Epidermal melanocyte (primary cell): ENCODE measurements around the gene GTF3C2.

Experiments
- DNase-seq: peaks from one replicate; pipeline ENCODE4 v3.0.0; 2011; ENCODE audit warnings: low spot score; ENCODE audit not compliant: insufficient read length

Gene GTF3C2, protein sequence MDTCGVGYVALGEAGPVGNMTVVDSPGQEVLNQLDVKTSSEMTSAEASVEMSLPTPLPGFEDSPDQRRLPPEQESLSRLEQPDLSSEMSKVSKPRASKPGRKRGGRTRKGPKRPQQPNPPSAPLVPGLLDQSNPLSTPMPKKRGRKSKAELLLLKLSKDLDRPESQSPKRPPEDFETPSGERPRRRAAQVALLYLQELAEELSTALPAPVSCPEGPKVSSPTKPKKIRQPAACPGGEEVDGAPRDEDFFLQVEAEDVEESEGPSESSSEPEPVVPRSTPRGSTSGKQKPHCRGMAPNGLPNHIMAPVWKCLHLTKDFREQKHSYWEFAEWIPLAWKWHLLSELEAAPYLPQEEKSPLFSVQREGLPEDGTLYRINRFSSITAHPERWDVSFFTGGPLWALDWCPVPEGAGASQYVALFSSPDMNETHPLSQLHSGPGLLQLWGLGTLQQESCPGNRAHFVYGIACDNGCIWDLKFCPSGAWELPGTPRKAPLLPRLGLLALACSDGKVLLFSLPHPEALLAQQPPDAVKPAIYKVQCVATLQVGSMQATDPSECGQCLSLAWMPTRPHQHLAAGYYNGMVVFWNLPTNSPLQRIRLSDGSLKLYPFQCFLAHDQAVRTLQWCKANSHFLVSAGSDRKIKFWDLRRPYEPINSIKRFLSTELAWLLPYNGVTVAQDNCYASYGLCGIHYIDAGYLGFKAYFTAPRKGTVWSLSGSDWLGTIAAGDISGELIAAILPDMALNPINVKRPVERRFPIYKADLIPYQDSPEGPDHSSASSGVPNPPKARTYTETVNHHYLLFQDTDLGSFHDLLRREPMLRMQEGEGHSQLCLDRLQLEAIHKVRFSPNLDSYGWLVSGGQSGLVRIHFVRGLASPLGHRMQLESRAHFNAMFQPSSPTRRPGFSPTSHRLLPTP

DNA sequence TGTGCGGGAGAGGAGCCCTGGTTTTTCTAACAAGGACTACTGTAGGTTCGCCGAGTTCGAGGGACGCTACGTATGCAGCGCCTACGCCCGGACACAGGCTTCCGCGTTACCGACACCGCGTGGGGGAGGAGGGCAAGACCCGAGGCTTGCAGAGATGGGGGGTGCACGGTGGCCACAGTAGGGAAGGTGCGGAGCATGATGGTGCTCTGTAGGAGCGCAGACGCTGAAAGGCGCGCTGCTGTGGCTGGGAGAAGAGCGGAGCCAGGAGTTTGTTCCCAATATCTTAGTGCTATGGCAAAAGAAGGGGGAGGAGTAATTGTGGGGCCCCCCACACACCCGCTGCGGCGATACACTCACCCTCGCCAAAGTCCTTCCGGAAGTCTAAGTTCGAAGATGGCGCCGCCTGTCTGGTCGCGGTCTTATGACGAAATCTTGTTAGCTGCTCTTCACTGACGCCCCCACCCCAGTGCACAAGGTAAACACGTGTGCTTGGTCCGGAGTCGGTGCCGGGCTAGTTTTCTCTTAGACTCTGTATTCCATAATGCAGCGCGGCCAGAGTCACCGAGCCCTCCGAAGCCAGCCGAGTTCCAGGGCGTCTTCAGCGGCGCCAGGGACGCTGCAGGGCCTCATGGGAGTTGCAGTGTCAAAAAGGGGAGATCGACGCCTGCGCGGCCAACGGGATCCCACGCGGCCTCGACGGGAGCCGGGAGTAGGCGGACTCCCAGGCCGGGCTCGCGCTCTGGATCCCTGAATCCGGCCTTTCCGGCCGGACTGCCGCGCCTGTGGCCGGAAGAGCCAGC, at the start of gene GTF3C2:
TSS of gene GTF3C2 (minus strand) at position 383 of the 800 bp plus-strand sequence. CDS start 13,210 bp downstream, outside the sequence.
- DNase-seq = peak; percentile 89

- DNase-seq = no peak
Measured at GRCh38 chr2:27400348-27401135, 44.0 kb upstream of the GTF3C2 start.

DNA sequence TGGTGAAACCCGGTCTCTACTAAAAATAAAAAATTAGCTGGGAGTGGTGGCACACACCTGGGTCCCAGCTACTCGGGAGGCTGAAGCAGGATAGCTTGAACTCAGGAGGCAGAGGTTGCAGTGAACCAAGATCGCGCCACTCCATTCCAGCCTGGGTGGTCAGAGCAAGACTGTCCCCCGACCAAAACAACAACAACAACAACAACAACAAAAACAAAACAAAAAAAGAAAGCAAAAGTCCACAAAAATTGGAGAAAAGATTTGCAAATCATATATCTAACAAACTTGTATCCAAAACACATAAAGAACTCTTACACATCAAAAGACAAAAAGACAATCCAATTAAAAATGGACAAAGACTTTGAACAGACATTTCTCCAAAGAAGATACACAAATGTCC, 42.4 kb upstream of the GTF3C2 start:
- DNase-seq = no peak

DNA sequence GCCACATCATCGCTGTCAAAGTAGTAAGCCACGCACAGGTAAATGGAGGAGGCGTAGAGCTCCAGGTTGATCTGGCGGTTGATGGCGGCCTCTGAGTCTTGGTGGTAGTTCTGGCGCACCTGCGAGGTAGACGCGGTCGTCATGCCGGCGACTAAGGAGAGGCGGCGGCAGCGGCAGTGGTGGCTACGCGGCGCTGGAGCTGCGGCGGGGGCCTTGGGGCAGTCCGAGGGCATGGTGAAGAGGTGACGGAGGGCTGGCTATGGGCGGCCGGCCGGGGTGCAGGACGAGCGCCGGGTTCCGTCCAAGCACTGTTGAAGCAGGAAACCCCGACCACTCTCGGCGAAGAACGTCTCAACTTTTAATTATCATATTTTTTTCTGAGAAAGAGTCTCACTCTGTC, 36.7 kb upstream of the GTF3C2 start:
- DNase-seq = no peak

DNA sequence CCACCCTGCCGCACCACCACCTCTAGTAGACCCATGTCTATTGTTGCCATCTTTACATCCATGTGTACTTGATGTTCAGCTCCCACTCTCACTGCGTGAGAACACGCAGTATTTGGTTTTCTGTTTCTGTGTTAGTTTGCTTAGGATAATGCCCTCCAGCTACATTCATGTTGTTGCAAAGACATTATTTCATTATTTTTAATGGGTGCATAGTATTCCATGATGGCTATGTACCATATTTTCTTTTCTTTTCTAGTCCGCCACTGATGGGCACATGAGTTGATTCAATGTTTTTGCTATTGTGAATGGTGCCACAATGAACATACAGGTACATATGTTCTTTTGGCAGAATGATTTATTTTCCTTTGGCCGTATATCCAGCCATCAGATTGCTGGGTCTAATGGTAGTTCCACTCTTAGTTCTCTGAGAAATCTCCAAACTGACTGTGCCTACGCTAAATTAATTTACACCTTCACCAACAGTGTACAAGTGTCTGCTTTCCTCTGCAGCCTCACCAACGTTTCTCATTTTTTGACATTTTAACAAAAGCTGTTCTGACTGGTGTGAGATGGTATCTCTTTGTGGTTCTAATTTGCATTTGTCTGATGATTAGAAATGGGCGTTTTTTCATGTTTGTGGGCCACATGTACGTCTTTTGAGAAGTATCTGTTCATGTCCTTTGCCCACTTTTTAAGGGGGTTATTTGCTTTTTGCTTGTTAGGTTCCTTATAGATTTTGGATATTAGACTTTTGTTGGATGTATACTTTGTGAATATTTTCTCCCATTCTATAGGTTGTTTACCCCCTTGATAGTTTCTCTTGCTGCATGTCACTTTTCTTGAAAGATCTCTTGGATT, 34.5 kb upstream of the GTF3C2 start:
- DNase-seq = no peak

- DNase-seq = no peak
Measured at GRCh38 chr2:27381577-27382181, 25.1 kb upstream of the GTF3C2 start.

GRCh38 chr2:27380626-27381545, 24.3 kb upstream of the GTF3C2 start, which contains the start of gene ZNF513:
TSS of gene ZNF513 (minus strand) at chr2:27380734. CDS start at chr2:27380526, 208 bp downstream.
- peak; percentile 91 for DNase-seq

- DNase-seq = no peak
Measured at GRCh38 chr2:27379836-27380625, 23.5 kb upstream of the GTF3C2 start.

- no peak for DNase-seq
Measured at GRCh38 chr2:27379383-27379835, 22.8 kb upstream of the GTF3C2 start.

GRCh38 chr2:27378809-27379290, 22.3 kb upstream of the GTF3C2 start:
- DNase-seq = no peak

GRCh38 chr2:27378096-27378808, 21.7 kb upstream of the GTF3C2 start:
- DNase-seq = no peak

DNA sequence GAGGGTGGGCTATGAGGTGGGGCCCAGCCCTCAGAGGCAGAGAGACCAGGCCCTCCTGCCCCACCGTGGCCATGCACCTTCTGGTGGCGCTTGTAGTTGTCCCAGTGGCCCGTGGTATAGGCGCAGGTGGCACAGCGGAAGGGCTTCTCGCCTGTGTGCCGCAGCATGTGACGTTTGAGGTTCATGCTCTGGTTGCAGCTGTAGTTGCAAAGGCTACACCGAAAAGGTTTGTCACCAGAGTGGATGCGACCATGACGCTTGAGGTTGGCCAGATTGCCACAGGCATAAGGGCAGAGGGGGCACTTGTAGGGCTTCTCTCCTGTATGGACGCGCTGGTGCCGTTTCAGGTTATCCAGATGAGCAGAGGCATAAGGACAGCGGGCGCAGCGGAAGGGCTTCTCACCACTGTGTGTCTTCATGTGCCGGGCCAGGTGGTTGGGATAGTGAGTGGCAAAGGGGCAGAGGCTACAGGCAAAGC, 21.1 kb upstream of the GTF3C2 start:
- DNase-seq = no peak

DNA sequence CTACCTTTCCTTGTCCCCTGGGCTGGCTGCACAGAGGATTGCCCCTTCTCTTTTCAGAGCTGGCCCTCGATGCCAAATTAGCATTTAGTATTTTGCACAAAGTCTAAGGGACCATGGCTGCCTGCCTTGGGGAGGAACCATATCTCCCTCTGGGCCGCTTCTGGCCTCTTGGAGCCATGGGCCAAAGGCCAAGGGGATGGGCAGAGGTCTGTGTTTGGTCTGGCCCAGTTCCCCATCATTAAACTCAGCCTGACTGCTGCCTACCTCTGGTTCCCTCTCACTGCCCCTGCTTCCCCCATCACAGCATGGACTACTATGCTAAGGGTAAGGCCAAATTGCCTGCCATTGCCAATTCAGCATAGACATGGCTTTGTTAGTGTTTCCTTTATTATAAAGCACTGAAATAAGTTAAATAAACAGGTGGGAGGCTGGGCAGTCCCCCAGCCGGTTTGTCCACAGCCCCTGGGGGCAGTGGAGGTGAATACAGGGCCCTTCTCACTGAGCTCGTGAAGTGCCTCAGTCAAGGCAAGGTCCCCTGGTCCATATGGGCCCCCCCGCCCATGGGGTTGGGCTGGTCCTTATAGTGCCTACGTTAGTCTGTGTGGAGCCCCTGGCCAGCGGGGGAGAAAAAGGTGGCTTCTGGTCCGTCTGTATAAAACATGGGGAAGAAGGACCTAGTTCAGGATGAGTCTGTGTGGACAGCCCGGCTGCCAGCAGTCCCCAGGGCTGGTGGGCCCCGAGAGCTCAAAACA, 20.5 kb upstream of the GTF3C2 start:
- no peak for DNase-seq

- no peak for DNase-seq
Measured at GRCh38 chr2:27376151-27376865, 19.7 kb upstream of the GTF3C2 start.
